Activated CD4-positive, alpha-beta T cell treated with anti-CD3 and anti-CD28 coated beads, Interleukin-2, amount 10 ng/mL, durations not matched to agents 7 days and 5 days (primary cell): ENCODE data around the gene ATXN7L1. TPM values are rescaled to one million over a fixed set of nuclear protein-coding genes. Genes with fewer than 3 reads are reported as not detected.
"Not testable (repeated sequence)": the region's sequence is repeated elsewhere in the genome, so short reads cannot be mapped to it uniquely, and the experiment has no call there.

Experiments
- CTCF ChIA-PET: fragments of 350-600 bp; sonication (Branson Sonifier 250); formaldehyde crosslinking; loops from one replicate; lab custom pipeline; 2021; ENCODE audit warnings: antibody characterized with exemption; lab: Charles Lee
- POLR2A ChIA-PET: fragments of 350-600 bp; sonication (Branson Sonifier 250); formaldehyde crosslinking; loops from one replicate; lab custom pipeline; 2021; ENCODE audit warnings: antibody characterized with exemption; lab: Charles Lee
- DNase-seq: peaks from one replicate; pipeline ENCODE4 v3.0.0-alpha.2; 2020
- H3K27ac Mint-ChIP-seq: one replicate; pipeline ENCODE4 v1.8.0; 2021; ENCODE audit warnings: mild to moderate bottlenecking, moderate library complexity, mixed read lengths
- H3K27me3 Mint-ChIP-seq: one replicate; pipeline ENCODE4 v1.8.0; 2021; ENCODE audit warnings: mixed read lengths
- H3K36me3 Mint-ChIP-seq: one replicate; pipeline ENCODE4 v1.8.0; 2021; ENCODE audit warnings: low read depth, mixed read lengths
- H3K4me1 Mint-ChIP-seq: one replicate; pipeline ENCODE4 v1.8.0; 2021; ENCODE audit warnings: mixed read lengths
- H3K4me3 Mint-ChIP-seq: one replicate; pipeline ENCODE4 v1.8.0; 2021; ENCODE audit warnings: mild to moderate bottlenecking, moderate library complexity, mixed read lengths
- H3K9me3 Mint-ChIP-seq: one replicate; pipeline ENCODE4 v1.8.0; 2021; ENCODE audit warnings: mixed read lengths
- total RNA-seq, 2 experiments: library from RNA; stranded (reverse); gene quantifications; one replicate each; pipeline ENCODE4 v1.2.3, GENCODE V29; 2021

The ATXN7L1 gene
- total RNA-seq, 2 experiments from 2014 or later = 23.8 to 25.4 TPM

- H3K4me3 Mint-ChIP-seq = no peak overlapping the region
- no peaks in the 10 kb centered on the region for H3K9me3 Mint-ChIP-seq
- DNase-seq = no peak
- CTCF ChIA-PET = interaction anchor here (1.3 kb wide), 1 partner anchor 8 kb away, joined by 3 read pairs; no protein-coding TSS in a partner anchor
- no peak overlapping the region for H3K27ac Mint-ChIP-seq
- H3K27me3 Mint-ChIP-seq = no peaks in the 10 kb centered on the region
- POLR2A ChIA-PET = interaction anchor here (0.6 kb wide), 2 partner anchors 8 to 37 kb away, joined by 3 to 5 read pairs; no protein-coding TSS in a partner anchor
- H3K4me1 Mint-ChIP-seq = peaks cover 42% of the 10 kb centered on the region
- H3K36me3 Mint-ChIP-seq = peaks cover 2% of the 10 kb centered on the region
These were observed 75.4 kb downstream of the ATXN7L1 start for GRCh38 chr7:105800849-105801534.

- H3K36me3 Mint-ChIP-seq = peaks cover 2% of the 10 kb centered on the region
- POLR2A ChIA-PET = interaction anchor here (0.6 kb wide), 1 partner anchor 9 kb away, joined by 3 read pairs; no protein-coding TSS in a partner anchor
- DNase-seq = peak; percentile 30
- no peaks in the 10 kb centered on the region for H3K9me3 Mint-ChIP-seq
- no peak overlapping the region for H3K4me3 Mint-ChIP-seq
- no peak overlapping the region for H3K27ac Mint-ChIP-seq
- peaks cover 37% of the 10 kb centered on the region for H3K4me1 Mint-ChIP-seq
- CTCF ChIA-PET = interaction anchor here (1.3 to 1.4 kb wide), 2 partner anchors 9 to 10 kb away, joined by 3 read pairs; no protein-coding TSS in a partner anchor
- no peaks in the 10 kb centered on the region for H3K27me3 Mint-ChIP-seq
These were observed 76.0 kb downstream of the ATXN7L1 start for GRCh38 chr7:105800442-105800841.

- CTCF ChIA-PET = interaction anchor here (1.3 to 1.4 kb wide), 3 partner anchors 9 to 11 kb away, joined by 3 read pairs; no protein-coding TSS in a partner anchor
- H3K27ac Mint-ChIP-seq = no peak overlapping the region
- H3K36me3 Mint-ChIP-seq = peaks cover 2% of the 10 kb centered on the region
- H3K27me3 Mint-ChIP-seq = no peaks in the 10 kb centered on the region
- H3K9me3 Mint-ChIP-seq = no peaks in the 10 kb centered on the region
- no peak overlapping the region for H3K4me3 Mint-ChIP-seq
- peaks cover 30% of the 10 kb centered on the region for H3K4me1 Mint-ChIP-seq
- POLR2A ChIA-PET = interaction anchor here (0.6 kb wide), 1 partner anchor 41 kb away, joined by 5 read pairs; no protein-coding TSS in a partner anchor
- DNase-seq = no peak
These were observed 76.7 kb downstream of the ATXN7L1 start for GRCh38 chr7:105799677-105800076.

- ChIA-PET POLR2A (interaction anchor here (0.6 kb wide), 1 partner anchor 41 kb away, joined by 5 read pairs; no protein-coding TSS in a partner anchor), CTCF (interaction anchor here (1.3 to 1.4 kb wide), 2 partner anchors 10 to 11 kb away, joined by 3 read pairs; no protein-coding TSS in a partner anchor)
- Mint-ChIP-seq H3K27ac (no peak overlapping the region), H3K4me3 (no peak overlapping the region), H3K9me3 (no peaks in the 10 kb centered on the region), H3K27me3 (no peaks in the 10 kb centered on the region), H3K36me3 (peaks cover 2% of the 10 kb centered on the region), H3K4me1 (peaks cover 30% of the 10 kb centered on the region)
- no peak for DNase-seq
These were observed 77.4 kb downstream of the ATXN7L1 start for GRCh38 chr7:105799006-105799405.

GRCh38 chr7:105797652-105798051, 78.7 kb downstream of the ATXN7L1 start:
- POLR2A ChIA-PET = no interaction called here

GRCh38 chr7:105796365-105796764, 80.0 kb downstream of the ATXN7L1 start:
- Mint-ChIP-seq H3K27me3 (no peaks in the 10 kb centered on the region), H3K4me3 (no peak overlapping the region), H3K9me3 (no peaks in the 10 kb centered on the region), H3K36me3 (peaks cover 2% of the 10 kb centered on the region), H3K27ac (no peak overlapping the region), H3K4me1 (peaks cover 26% of the 10 kb centered on the region)
- ChIA-PET CTCF (interaction anchor here (0.7 to 1.7 kb wide), 4 partner anchors 8 to 47 kb away, joined by 3 to 5 read pairs (median 4); no protein-coding TSS in a partner anchor), POLR2A (no interaction called here)
- DNase-seq = no peak

More at GRCh38 chr7:105797652-105798051, 78.7 kb downstream of the ATXN7L1 start:
- H3K27me3 Mint-ChIP-seq = no peaks in the 10 kb centered on the region
- no peak overlapping the region for H3K4me3 Mint-ChIP-seq
- H3K36me3 Mint-ChIP-seq = peaks cover 2% of the 10 kb centered on the region
- no peak overlapping the region for H3K27ac Mint-ChIP-seq
- peaks cover 29% of the 10 kb centered on the region for H3K4me1 Mint-ChIP-seq
- CTCF ChIA-PET = interaction anchor here (0.9 to 2.0 kb wide), 3 partner anchors 9 to 18 kb away, joined by 3 to 11 read pairs (median 4); no protein-coding TSS in a partner anchor
- no peak for DNase-seq
- H3K9me3 Mint-ChIP-seq = no peaks in the 10 kb centered on the region

- H3K4me1 Mint-ChIP-seq = peaks cover 14% of the 10 kb centered on the region
- H3K4me3 Mint-ChIP-seq = no peak overlapping the region
- no peak overlapping the region for H3K27ac Mint-ChIP-seq
- ChIA-PET CTCF (interaction anchor here (0.7 to 2.0 kb wide), 3 partner anchors 9 to 27 kb away, joined by 5 to 10 read pairs (median 5); no protein-coding TSS in a partner anchor), POLR2A (no interaction called here)
- DNase-seq = no peak
- H3K36me3 Mint-ChIP-seq = peaks cover 2% of the 10 kb centered on the region
- H3K27me3 Mint-ChIP-seq = no peaks in the 10 kb centered on the region
- no peaks in the 10 kb centered on the region for H3K9me3 Mint-ChIP-seq
These were observed 81.4 kb downstream of the ATXN7L1 start for GRCh38 chr7:105794741-105795729.

- H3K27me3 Mint-ChIP-seq = no peaks in the 10 kb centered on the region
- no peak overlapping the region for H3K4me3 Mint-ChIP-seq
- H3K36me3 Mint-ChIP-seq = peaks cover 2% of the 10 kb centered on the region
- DNase-seq = no peak
- no peak overlapping the region for H3K27ac Mint-ChIP-seq
- no peaks in the 10 kb centered on the region for H3K9me3 Mint-ChIP-seq
- H3K4me1 Mint-ChIP-seq = peaks cover 5% of the 10 kb centered on the region
- ChIA-PET CTCF (interaction anchor here (2.0 kb wide), 1 partner anchor 11 kb away, joined by 10 read pairs; no protein-coding TSS in a partner anchor), POLR2A (no interaction called here)
These were observed 83.7 kb downstream of the ATXN7L1 start for GRCh38 chr7:105792488-105793370.

- DNase-seq = no peak
- no peaks in the 10 kb centered on the region for H3K27me3 Mint-ChIP-seq
- peaks cover 2% of the 10 kb centered on the region for H3K36me3 Mint-ChIP-seq
- POLR2A ChIA-PET = no interaction called here
- H3K4me1 Mint-ChIP-seq = peaks cover 3% of the 10 kb centered on the region
- no peak overlapping the region for H3K27ac Mint-ChIP-seq
- H3K4me3 Mint-ChIP-seq = no peak overlapping the region
- no peaks in the 10 kb centered on the region for H3K9me3 Mint-ChIP-seq
- CTCF ChIA-PET = interaction anchor here (1.0 kb wide), 1 partner anchor 26 kb away, joined by 3 read pairs; no protein-coding TSS in a partner anchor
These were observed 84.5 kb downstream of the ATXN7L1 start for GRCh38 chr7:105791926-105792325.

GRCh38 chr7:105790996-105791395, 85.4 kb downstream of the ATXN7L1 start:
- H3K36me3 Mint-ChIP-seq = peaks cover 2% of the 10 kb centered on the region
- POLR2A ChIA-PET = no interaction called here
- no peak overlapping the region for H3K4me3 Mint-ChIP-seq
- H3K9me3 Mint-ChIP-seq = no peaks in the 10 kb centered on the region
- H3K27me3 Mint-ChIP-seq = no peaks in the 10 kb centered on the region
- DNase-seq = no peak
- CTCF ChIA-PET = interaction anchor here (1.0 kb wide), 1 partner anchor 25 kb away, joined by 3 read pairs; no protein-coding TSS in a partner anchor
- no peak overlapping the region for H3K27ac Mint-ChIP-seq
- no peaks in the 10 kb centered on the region for H3K4me1 Mint-ChIP-seq

- CTCF ChIA-PET = interaction anchor here (0.6 kb wide), 1 partner anchor 40 kb away, joined by 3 read pairs; no protein-coding TSS in a partner anchor
- H3K27me3 Mint-ChIP-seq, H3K4me1 Mint-ChIP-seq, H3K9me3 Mint-ChIP-seq, H3K27ac Mint-ChIP-seq, H3K36me3 Mint-ChIP-seq, H3K4me3 Mint-ChIP-seq, POLR2A ChIA-PET, DNase-seq: not testable (repeated sequence)
These were observed 85.9 kb downstream of the ATXN7L1 start for GRCh38 chr7:105790452-105790851.
